ENCODE data around the gene LCA5.

DNA sequence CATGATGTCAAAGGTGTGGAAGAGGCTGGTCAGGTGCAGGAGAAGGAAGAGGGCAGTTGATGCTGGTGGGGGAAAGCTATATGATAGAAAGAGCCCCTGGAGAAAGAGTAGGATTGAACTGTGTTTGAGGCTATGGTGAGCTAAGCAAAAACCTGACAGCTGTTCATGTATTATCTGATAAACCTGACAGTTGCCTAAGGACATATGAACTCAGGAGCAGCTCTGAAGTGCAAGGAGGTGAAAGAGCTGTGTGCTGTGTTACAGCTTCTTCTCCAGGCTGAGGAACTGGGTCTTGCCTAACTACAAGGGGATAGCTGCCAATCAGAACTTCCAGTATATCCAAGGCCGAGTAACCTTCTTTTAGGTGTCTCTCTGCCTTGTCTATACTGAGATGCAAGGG, 81.8 kb downstream of the LCA5 start:
- TF ChIP-seq, protein P1, sequence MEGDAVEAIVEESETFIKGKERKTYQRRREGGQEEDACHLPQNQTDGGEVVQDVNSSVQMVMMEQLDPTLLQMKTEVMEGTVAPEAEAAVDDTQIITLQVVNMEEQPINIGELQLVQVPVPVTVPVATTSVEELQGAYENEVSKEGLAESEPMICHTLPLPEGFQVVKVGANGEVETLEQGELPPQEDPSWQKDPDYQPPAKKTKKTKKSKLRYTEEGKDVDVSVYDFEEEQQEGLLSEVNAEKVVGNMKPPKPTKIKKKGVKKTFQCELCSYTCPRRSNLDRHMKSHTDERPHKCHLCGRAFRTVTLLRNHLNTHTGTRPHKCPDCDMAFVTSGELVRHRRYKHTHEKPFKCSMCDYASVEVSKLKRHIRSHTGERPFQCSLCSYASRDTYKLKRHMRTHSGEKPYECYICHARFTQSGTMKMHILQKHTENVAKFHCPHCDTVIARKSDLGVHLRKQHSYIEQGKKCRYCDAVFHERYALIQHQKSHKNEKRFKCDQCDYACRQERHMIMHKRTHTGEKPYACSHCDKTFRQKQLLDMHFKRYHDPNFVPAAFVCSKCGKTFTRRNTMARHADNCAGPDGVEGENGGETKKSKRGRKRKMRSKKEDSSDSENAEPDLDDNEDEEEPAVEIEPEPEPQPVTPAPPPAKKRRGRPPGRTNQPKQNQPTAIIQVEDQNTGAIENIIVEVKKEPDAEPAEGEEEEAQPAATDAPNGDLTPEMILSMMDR (IDR thresholded peaks at IDR 0.05): no peak
- TF ChIP-seq EZH2 (IDR thresholded peaks at IDR 0.05): no peak
- TF ChIP-seq EZH2phosphoT487 (IDR thresholded peaks at IDR 0.05): no peak
